ENCODE measurements around the gene GASK1B. TPM values are rescaled to one million over a fixed set of nuclear protein-coding genes. Genes with fewer than 3 reads are reported as not detected.

The GASK1B gene
- 3.2 TPM for total RNA-seq

- peak; percentile 67 for ATAC-seq
- DNase-seq (ENCODE audit: low spot score): no peak
These were observed at the start of gene GASK1B for GRCh38 chr4:158172261-158173258. Gene GASK1B (minus strand): TSS chr4:158173025. CDS start chr4:158171375, 1,650 bp downstream.

- no peak for DNase-seq (ENCODE audit: low spot score)
- ATAC-seq: no peak
These were observed 46.8 kb upstream of the GASK1B start for GRCh38 chr4:158219623-158220022.

- no peak for DNase-seq (ENCODE audit: low spot score)
- no peak for ATAC-seq
These were observed 44.9 kb upstream of the GASK1B start for GRCh38 chr4:158217763-158218162.

GRCh38 chr4:158214856-158215255 is 42.0 kb upstream of the GASK1B start:
- DNase-seq (ENCODE audit: low spot score): no peak
- ATAC-seq: no peak

GRCh38 chr4:158213466-158213865 is 40.6 kb upstream of the GASK1B start:
- ATAC-seq (no peak), DNase-seq (ENCODE audit: low spot score) (no peak)

- ATAC-seq: no peak
These were observed 38.4 kb upstream of the GASK1B start for GRCh38 chr4:158211222-158211621.

GRCh38 chr4:158209825-158210807 is 37.3 kb upstream of the GASK1B start, which contains the start of gene TMEM144:
Gene TMEM144 (plus strand): TSS chr4:158210486. CDS start chr4:158212668, 2,182 bp downstream.
- DNase-seq (ENCODE audit: low spot score): peak; percentile 80
- peak; percentile 98 for ATAC-seq

More at GRCh38 chr4:158211222-158211621, 38.4 kb upstream of the GASK1B start:
- no peak for DNase-seq (ENCODE audit: low spot score)

GRCh38 chr4:158208963-158209640 is 36.3 kb upstream of the GASK1B start:
- DNase-seq (ENCODE audit: low spot score) (no peak), ATAC-seq (peak; percentile 6)

- ATAC-seq (no peak), DNase-seq (ENCODE audit: low spot score) (no peak)
These were observed 31.1 kb upstream of the GASK1B start for GRCh38 chr4:158203929-158204328.

GRCh38 chr4:158203436-158203835 is 30.6 kb upstream of the GASK1B start:
- DNase-seq (ENCODE audit: low spot score) (no peak), ATAC-seq (no peak)

- ATAC-seq (no peak), DNase-seq (ENCODE audit: low spot score) (no peak)
These were observed 29.7 kb upstream of the GASK1B start for GRCh38 chr4:158202481-158202880.

- DNase-seq (ENCODE audit: low spot score) (no peak), ATAC-seq (no peak)
These were observed 29.1 kb upstream of the GASK1B start for GRCh38 chr4:158201876-158202275.

GRCh38 chr4:158201322-158201721 is 28.5 kb upstream of the GASK1B start:
- ATAC-seq (no peak), DNase-seq (ENCODE audit: low spot score) (no peak)

- ATAC-seq (no peak), DNase-seq (ENCODE audit: low spot score) (no peak)
These were observed 27.4 kb upstream of the GASK1B start for GRCh38 chr4:158200214-158200613.

- DNase-seq (ENCODE audit: low spot score) (no peak), ATAC-seq (no peak)
These were observed 24.5 kb upstream of the GASK1B start for GRCh38 chr4:158197194-158197776.

GRCh38 chr4:158195297-158195696 is 22.5 kb upstream of the GASK1B start:
- no peak for ATAC-seq
- DNase-seq (ENCODE audit: low spot score): no peak

- ATAC-seq (peak; percentile 87), DNase-seq (ENCODE audit: low spot score) (no peak)
These were observed 20.4 kb upstream of the GASK1B start for GRCh38 chr4:158193171-158193749.

GRCh38 chr4:158192439-158193158 is 19.8 kb upstream of the GASK1B start:
- ATAC-seq (no peak), DNase-seq (ENCODE audit: low spot score) (no peak)

- DNase-seq (ENCODE audit: low spot score) (no peak), ATAC-seq (no peak)
These were observed 17.9 kb upstream of the GASK1B start for GRCh38 chr4:158190718-158191117.
